Vagina (tissue), 2 donors: ENCODE results near the gene USF1.

Experiments
- CTCF ChIP-seq, 3 experiments: fragments of 450-650 bp in 2 of 3; fragments of 200-600 bp in 1 of 3; sonication (generic) in 1 of 3; IDR thresholded peaks; one replicate each; pipeline ENCODE4 v1.5.1; 2017 to 2019; ENCODE audit warnings: antibody characterized with exemption in 3 of 3, mild to moderate bottlenecking in 2 of 3, moderate library complexity in 2 of 3
- POLR2A ChIP-seq, 2 donors: fragments of 450-650 bp; IDR thresholded peaks; one replicate each; pipeline ENCODE4 v1.6.1; 2017; ENCODE audit warnings: antibody characterized with exemption in 2 of 2, mild to moderate bottlenecking in 2 of 2, moderate library complexity in 2 of 2
- POLR2AphosphoS5 ChIP-seq, 2 donors: sonication (generic); formaldehyde crosslinking; IDR thresholded peaks; one replicate each; pipeline ENCODE4 v1.9.0; 2017; ENCODE audit warnings: antibody characterized with exemption in 2 of 2, mild to moderate bottlenecking in 2 of 2, low read depth in 1 of 2; ENCODE audit not compliant: insufficient read depth in 1 of 2

- TF ChIP-seq CTCF (IDR thresholded peaks at IDR 0.05) (no peak), POLR2AphosphoS5 (IDR thresholded peaks at IDR 0.05; ENCODE audit: insufficient read depth in 1 of 2, low read depth in 1 of 2) (no peak), POLR2A (IDR thresholded peaks at IDR 0.05) (no peak)
Observed at GRCh38 chr1:161089938-161090337, 44.2 kb upstream of the USF1 start.
